H1 (cell line): ENCODE measurements around the gene ANKRD60.

Source experiments
- EZH2 ChIP-seq: fragments of 200-600 bp; sonication (generic); IDR thresholded peaks from 2 replicates; pipeline ENCODE4 v1.7.1; 2012; ENCODE audit warnings: low read depth, mild to moderate bottlenecking, moderate library complexity, low read length, inconsistent platforms; ENCODE audit not compliant: severe bottlenecking
- RAD21 ChIP-seq, 2 experiments: IDR thresholded peaks in 1 of 2; conservative IDR thresholded peaks in 1 of 2; 2 replicates each; pipeline ENCODE4 v1.6.1; 2011; ENCODE audit warnings: low read depth in 2 of 2, low read length in 2 of 2, improper control_type of control experiment in 1 of 2, inconsistent platforms in 1 of 2, mild to moderate bottlenecking in 1 of 2, moderate library complexity in 1 of 2
- TF ChIP-seq, protein P1 (sequence below), 3 experiments: IDR thresholded peaks; 1 replicate in 2 of 3; 2 replicates in 1 of 3; pipeline versions ENCODE4 v1.5.1 to v1.6.1; 2011; ENCODE audit warnings: low read length in 3 of 3, mild to moderate bottlenecking in 3 of 3, inconsistent platforms in 2 of 3, low read depth in 1 of 3, moderate library complexity in 1 of 3; ENCODE audit not compliant: insufficient read depth in 1 of 3; ENCODE audit errors: control extremely low read depth in 1 of 3

DNA sequence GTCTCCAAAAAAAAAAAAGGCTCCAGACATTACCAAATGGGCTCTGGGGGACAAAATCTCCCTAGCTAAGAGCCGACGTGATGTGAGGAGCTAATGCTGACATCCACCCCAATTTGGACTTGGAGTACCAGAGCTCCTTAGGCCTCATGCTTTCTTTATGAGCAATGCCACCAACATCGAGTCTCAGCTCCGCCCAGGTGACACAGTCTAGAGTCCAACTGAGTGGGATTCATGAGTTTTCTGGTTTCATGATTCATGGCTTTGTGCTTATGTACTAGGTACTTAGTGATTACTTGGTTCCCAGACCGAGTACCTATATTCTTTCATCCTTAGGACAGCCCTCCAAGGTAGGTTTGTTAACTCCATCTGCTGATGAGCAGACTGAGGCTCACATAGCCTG lies 4.4 kb downstream of the ANKRD60 start:
- TF ChIP-seq, protein P1, sequence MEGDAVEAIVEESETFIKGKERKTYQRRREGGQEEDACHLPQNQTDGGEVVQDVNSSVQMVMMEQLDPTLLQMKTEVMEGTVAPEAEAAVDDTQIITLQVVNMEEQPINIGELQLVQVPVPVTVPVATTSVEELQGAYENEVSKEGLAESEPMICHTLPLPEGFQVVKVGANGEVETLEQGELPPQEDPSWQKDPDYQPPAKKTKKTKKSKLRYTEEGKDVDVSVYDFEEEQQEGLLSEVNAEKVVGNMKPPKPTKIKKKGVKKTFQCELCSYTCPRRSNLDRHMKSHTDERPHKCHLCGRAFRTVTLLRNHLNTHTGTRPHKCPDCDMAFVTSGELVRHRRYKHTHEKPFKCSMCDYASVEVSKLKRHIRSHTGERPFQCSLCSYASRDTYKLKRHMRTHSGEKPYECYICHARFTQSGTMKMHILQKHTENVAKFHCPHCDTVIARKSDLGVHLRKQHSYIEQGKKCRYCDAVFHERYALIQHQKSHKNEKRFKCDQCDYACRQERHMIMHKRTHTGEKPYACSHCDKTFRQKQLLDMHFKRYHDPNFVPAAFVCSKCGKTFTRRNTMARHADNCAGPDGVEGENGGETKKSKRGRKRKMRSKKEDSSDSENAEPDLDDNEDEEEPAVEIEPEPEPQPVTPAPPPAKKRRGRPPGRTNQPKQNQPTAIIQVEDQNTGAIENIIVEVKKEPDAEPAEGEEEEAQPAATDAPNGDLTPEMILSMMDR (IDR thresholded peaks at IDR 0.05; ENCODE audit: control extremely low read depth in 1 of 3, insufficient read depth in 1 of 3, low read depth in 1 of 3, low read length in 3 of 3), result no peak
- TF ChIP-seq EZH2 (no peak), RAD21 (IDR thresholded peaks at IDR 0.05 in 1 of 2, conservative IDR thresholded peaks at IDR 0.05 in 1 of 2; ENCODE audit: low read depth in 2 of 2, low read length in 2 of 2) (no peak)
